CD14-positive monocyte (primary cell): ENCODE measurements around the gene REEP3. TPM values are rescaled to one million over a fixed set of nuclear protein-coding genes. Genes with fewer than 3 reads are reported as not detected.

Experiments used
- DNase-seq, 3 donors: peaks; one replicate each; pipeline ENCODE4 v3.0.0-alpha.2; 2011 to 2022
- H2AFZ ChIP-seq: 2 replicates; pipeline ENCODE4 v1.6.0; 2012; ENCODE audit warnings: mild to moderate bottlenecking, low read depth, low read length, inconsistent platforms; ENCODE audit not compliant: insufficient read depth, poor library complexity, severe bottlenecking
- H3K27ac ChIP-seq, 2 donors: 1 replicate in 1 of 2; 2 replicates in 1 of 2; pipeline ENCODE4 v1.5.1; 2012 to 2013; ENCODE audit warnings: low read length in 2 of 2, control low read depth in 1 of 2, inconsistent platforms in 1 of 2, low read depth in 1 of 2, mild to moderate bottlenecking in 1 of 2
- H3K27me3 ChIP-seq, 2 donors: one replicate each; pipeline versions ENCODE4 v1.6.0 to v1.6.1; 2011 to 2013; ENCODE audit warnings: low read length in 2 of 2; ENCODE audit not compliant: control insufficient read depth in 2 of 2, insufficient read depth in 2 of 2
- H3K36me3 ChIP-seq, 2 donors: replicated peaks in 1 of 2; 1 replicate in 1 of 2; 2 replicates in 1 of 2; pipeline versions ENCODE4 v1.5.1 to v1.6.1; 2012 to 2013; ENCODE audit warnings: low read length in 2 of 2, control low read depth in 1 of 2, inconsistent platforms in 1 of 2, mild to moderate bottlenecking in 1 of 2; ENCODE audit not compliant: insufficient read depth in 2 of 2, control insufficient read depth in 1 of 2
- H3K4me1 ChIP-seq, 2 donors: 1 replicate in 1 of 2; 2 replicates in 1 of 2; pipeline versions ENCODE4 v1.5.1 to v1.6.1; 2012 to 2013; ENCODE audit warnings: low read length in 2 of 2, control low read depth in 1 of 2, inconsistent platforms in 1 of 2, mild to moderate bottlenecking in 1 of 2, moderate library complexity in 1 of 2; ENCODE audit not compliant: insufficient read depth in 2 of 2, control insufficient read depth in 1 of 2
- H3K4me2 ChIP-seq: replicated peaks from 2 replicates; pipeline ENCODE3; 2012; ENCODE audit warnings: low read length, moderate library complexity, mild to moderate bottlenecking; ENCODE audit not compliant: poor library complexity, severe bottlenecking; ENCODE audit errors: extremely low read depth
- H3K4me3 ChIP-seq, 3 experiments: fragments of 200-600 bp in 1 of 3; sonication (generic) in 1 of 3; replicated peaks in 1 of 3; 1 replicate in 2 of 3; 2 replicates in 1 of 3; pipeline ENCODE4 v1.5.1; 2011 to 2013; ENCODE audit warnings: low read length in 3 of 3, mild to moderate bottlenecking in 3 of 3, control low read depth in 2 of 3, low read depth in 2 of 3, inconsistent platforms in 1 of 3, moderate library complexity in 1 of 3
- H3K79me2 ChIP-seq: 2 replicates; pipeline ENCODE4 v1.6.0; 2012; ENCODE audit warnings: mild to moderate bottlenecking, control low read depth, inconsistent platforms, low read length, moderate library complexity; ENCODE audit not compliant: insufficient read depth
- H3K9ac ChIP-seq: 2 replicates; pipeline ENCODE4 v1.6.0; 2017; ENCODE audit warnings: low read length, mild to moderate bottlenecking; ENCODE audit not compliant: insufficient read depth, poor library complexity, severe bottlenecking
- H3K9me3 ChIP-seq, 2 donors: replicated peaks in 1 of 2; 1 replicate in 1 of 2; 2 replicates in 1 of 2; pipeline versions ENCODE4 v1.5.1 to v1.6.1; 2012 to 2013; ENCODE audit warnings: low read length in 2 of 2, control low read depth in 1 of 2; ENCODE audit not compliant: control insufficient read depth in 1 of 2, insufficient read depth in 1 of 2
- H4K20me1 ChIP-seq: 2 replicates; pipeline ENCODE4 v1.6.0; 2012; ENCODE audit warnings: mild to moderate bottlenecking, low read length, control low read depth, moderate library complexity; ENCODE audit not compliant: insufficient read depth
- H3K27ac Mint-ChIP-seq, 7 donors: one replicate each; pipeline ENCODE4 v1.8.0; 2020; ENCODE audit warnings: mild to moderate bottlenecking in 7 of 7, mixed read lengths in 7 of 7, moderate library complexity in 6 of 7, inconsistent platforms in 2 of 7
- H3K27me3 Mint-ChIP-seq, 3 donors: one replicate each; pipeline ENCODE4 v1.8.0; 2021 to 2022; ENCODE audit warnings: low read depth in 3 of 3, mild to moderate bottlenecking in 3 of 3, mixed read lengths in 3 of 3, moderate library complexity in 3 of 3, inconsistent platforms in 1 of 3
- H3K36me3 Mint-ChIP-seq, 2 donors: one replicate each; pipeline ENCODE4 v1.8.0; 2020; ENCODE audit warnings: mixed read lengths in 2 of 2, inconsistent platforms in 1 of 2, mild to moderate bottlenecking in 1 of 2
- H3K4me1 Mint-ChIP-seq: one replicate; pipeline ENCODE4 v1.8.0; 2020; ENCODE audit warnings: mild to moderate bottlenecking, mixed read lengths
- H3K4me3 Mint-ChIP-seq, 2 donors: one replicate each; pipeline ENCODE4 v1.8.0; 2020; ENCODE audit warnings: mild to moderate bottlenecking in 2 of 2, mixed read lengths in 2 of 2, moderate library complexity in 1 of 2
- H3K9me3 Mint-ChIP-seq, 7 donors: one replicate each; pipeline ENCODE4 v1.8.0; 2020 to 2022; ENCODE audit warnings: mixed read lengths in 7 of 7, mild to moderate bottlenecking in 6 of 7, moderate library complexity in 6 of 7, inconsistent platforms in 2 of 7
- WGBS: methylation state at CpG from one replicate; pipeline ENCODE4 v1.1.5; 2013; ENCODE audit warnings: missing lambda C conversion rate; ENCODE audit not compliant: insufficient coverage; 5-methylcytosine and 5-hydroxymethylcytosine counted together
- intact Hi-C, 2 donors: fragments of 100-400 bp; cut with micrococcal nuclease; formaldehyde crosslinking; loops; one replicate each; pipeline versions ENCODE4 v1.15.0 to v1.15.1; 2023
- polyA plus RNA-seq, 3 donors: library from polyadenylated mRNA; depleted of rRNA in 1 of 3; unstranded in 2 of 3; stranded (reverse) in 1 of 3; fragments of 300-500 nt in 2 of 3; fragments of >200 nt in 1 of 3; fragmentation: Illumina TruSeq in 2 of 3; gene quantifications; 1 replicate in 2 of 3; 2 replicates in 1 of 3; pipeline ENCODE4 v1.2.3, GENCODE V29; 2012 to 2021
- TF ChIP-seq, protein P1 (sequence below): fragments of 200-600 bp; IDR thresholded peaks from one replicate; pipeline ENCODE4 v1.8.0; 2022; ENCODE audit warnings: antibody characterized with exemption, mild to moderate bottlenecking

Gene REEP3
- polyA plus RNA-seq, 3 donors = 9.1 to 17.7 (median 17.7) TPM

GRCh38 chr10:63505562-63505961 is 15.6 kb upstream of the REEP3 start:
- Histone ChIP-seq H2AFZ (no peak overlapping the region), H3K9ac (no peak overlapping the region), H3K27me3 (no peaks in the 10 kb centered on the region), H3K36me3 (peaks cover 0 to 1% of the 10 kb centered on the region in 2 donors), H3K27ac (no peak overlapping the region), H4K20me1 (peaks cover 62% of the 10 kb centered on the region), H3K79me2 (peaks cover 81% of the 10 kb centered on the region), H3K4me3 (no peak overlapping the region), H3K4me1 (peaks cover 7 to 8% of the 10 kb centered on the region in 2 donors), H3K4me2 (no peak overlapping the region), H3K9me3 (no peaks in the 10 kb centered on the region)
- intact Hi-C loops = no loop called here
- DNase-seq = no peak
- TF ChIP-seq, protein P1, sequence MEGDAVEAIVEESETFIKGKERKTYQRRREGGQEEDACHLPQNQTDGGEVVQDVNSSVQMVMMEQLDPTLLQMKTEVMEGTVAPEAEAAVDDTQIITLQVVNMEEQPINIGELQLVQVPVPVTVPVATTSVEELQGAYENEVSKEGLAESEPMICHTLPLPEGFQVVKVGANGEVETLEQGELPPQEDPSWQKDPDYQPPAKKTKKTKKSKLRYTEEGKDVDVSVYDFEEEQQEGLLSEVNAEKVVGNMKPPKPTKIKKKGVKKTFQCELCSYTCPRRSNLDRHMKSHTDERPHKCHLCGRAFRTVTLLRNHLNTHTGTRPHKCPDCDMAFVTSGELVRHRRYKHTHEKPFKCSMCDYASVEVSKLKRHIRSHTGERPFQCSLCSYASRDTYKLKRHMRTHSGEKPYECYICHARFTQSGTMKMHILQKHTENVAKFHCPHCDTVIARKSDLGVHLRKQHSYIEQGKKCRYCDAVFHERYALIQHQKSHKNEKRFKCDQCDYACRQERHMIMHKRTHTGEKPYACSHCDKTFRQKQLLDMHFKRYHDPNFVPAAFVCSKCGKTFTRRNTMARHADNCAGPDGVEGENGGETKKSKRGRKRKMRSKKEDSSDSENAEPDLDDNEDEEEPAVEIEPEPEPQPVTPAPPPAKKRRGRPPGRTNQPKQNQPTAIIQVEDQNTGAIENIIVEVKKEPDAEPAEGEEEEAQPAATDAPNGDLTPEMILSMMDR = no peak
- H3K4me3 Mint-ChIP-seq = no peak overlapping the region
- H3K27me3 Mint-ChIP-seq = peaks cover 0 to 1% (median 1%) of the 10 kb centered on the region in 3 donors
- peaks cover 0 to 2% (median 0%) of the 10 kb centered on the region in 7 donors for H3K9me3 Mint-ChIP-seq
- no peak overlapping the region for H3K27ac Mint-ChIP-seq
- H3K4me1 Mint-ChIP-seq = peaks cover 21% of the 10 kb centered on the region
- no CpG with 5 or more reads among the region's 2 CpGs for WGBS
- H3K36me3 Mint-ChIP-seq = peaks cover 4 to 5% of the 10 kb centered on the region in 2 donors

GRCh38 chr10:63506554-63506953 is 14.6 kb upstream of the REEP3 start:
- Histone ChIP-seq H3K36me3 (no peaks in the 10 kb centered on the region), H3K4me3 (no peak overlapping the region), H3K79me2 (peaks cover 79% of the 10 kb centered on the region), H3K27me3 (no peaks in the 10 kb centered on the region), H3K9me3 (no peaks in the 10 kb centered on the region), H4K20me1 (peaks cover 62% of the 10 kb centered on the region), H2AFZ (no peak overlapping the region), H3K9ac (no peak overlapping the region), H3K4me2 (no peak overlapping the region), H3K27ac (no peak overlapping the region), H3K4me1 (peaks cover 7 to 8% of the 10 kb centered on the region in 2 donors)
- TF ChIP-seq, protein P1 = no peak
- intact Hi-C loops = no loop called here
- Mint-ChIP-seq H3K27me3 (peaks cover 0 to 1% (median 1%) of the 10 kb centered on the region in 3 donors), H3K4me3 (no peak overlapping the region), H3K36me3 (peaks cover 4 to 6% of the 10 kb centered on the region in 2 donors), H3K9me3 (peaks cover 0 to 2% (median 0%) of the 10 kb centered on the region in 7 donors), H3K27ac (no peak overlapping the region), H3K4me1 (peaks cover 21% of the 10 kb centered on the region)
- no peak for DNase-seq
- WGBS = 100% methylated on average over 1 of the region's 1 CpG
